Stimulated activated CD4-positive, alpha-beta T cell treated with anti-CD3 and anti-CD28 coated beads, TNF-alpha, amount 100 ng/mL, for 4 hours (primary cell): Measurements from ENCODE around the gene ASCC3.
A peak's percentile ranks its signal among the peaks of the same experiment; 100 is the strongest.
"Not testable (repeated sequence)": the region's sequence is repeated elsewhere in the genome, so short reads cannot be mapped to it uniquely, and the experiment has no call there.

Source experiments
- DNase-seq, 3 experiments: peaks; one replicate each; pipeline ENCODE4 v3.0.0-alpha.2; 2020; ENCODE audit warnings: low read depth in 3 of 3

The ASCC3 gene, protein sequence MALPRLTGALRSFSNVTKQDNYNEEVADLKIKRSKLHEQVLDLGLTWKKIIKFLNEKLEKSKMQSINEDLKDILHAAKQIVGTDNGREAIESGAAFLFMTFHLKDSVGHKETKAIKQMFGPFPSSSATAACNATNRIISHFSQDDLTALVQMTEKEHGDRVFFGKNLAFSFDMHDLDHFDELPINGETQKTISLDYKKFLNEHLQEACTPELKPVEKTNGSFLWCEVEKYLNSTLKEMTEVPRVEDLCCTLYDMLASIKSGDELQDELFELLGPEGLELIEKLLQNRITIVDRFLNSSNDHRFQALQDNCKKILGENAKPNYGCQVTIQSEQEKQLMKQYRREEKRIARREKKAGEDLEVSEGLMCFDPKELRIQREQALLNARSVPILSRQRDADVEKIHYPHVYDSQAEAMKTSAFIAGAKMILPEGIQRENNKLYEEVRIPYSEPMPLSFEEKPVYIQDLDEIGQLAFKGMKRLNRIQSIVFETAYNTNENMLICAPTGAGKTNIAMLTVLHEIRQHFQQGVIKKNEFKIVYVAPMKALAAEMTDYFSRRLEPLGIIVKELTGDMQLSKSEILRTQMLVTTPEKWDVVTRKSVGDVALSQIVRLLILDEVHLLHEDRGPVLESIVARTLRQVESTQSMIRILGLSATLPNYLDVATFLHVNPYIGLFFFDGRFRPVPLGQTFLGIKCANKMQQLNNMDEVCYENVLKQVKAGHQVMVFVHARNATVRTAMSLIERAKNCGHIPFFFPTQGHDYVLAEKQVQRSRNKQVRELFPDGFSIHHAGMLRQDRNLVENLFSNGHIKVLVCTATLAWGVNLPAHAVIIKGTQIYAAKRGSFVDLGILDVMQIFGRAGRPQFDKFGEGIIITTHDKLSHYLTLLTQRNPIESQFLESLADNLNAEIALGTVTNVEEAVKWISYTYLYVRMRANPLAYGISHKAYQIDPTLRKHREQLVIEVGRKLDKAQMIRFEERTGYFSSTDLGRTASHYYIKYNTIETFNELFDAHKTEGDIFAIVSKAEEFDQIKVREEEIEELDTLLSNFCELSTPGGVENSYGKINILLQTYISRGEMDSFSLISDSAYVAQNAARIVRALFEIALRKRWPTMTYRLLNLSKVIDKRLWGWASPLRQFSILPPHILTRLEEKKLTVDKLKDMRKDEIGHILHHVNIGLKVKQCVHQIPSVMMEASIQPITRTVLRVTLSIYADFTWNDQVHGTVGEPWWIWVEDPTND (N-terminal part only)

DNA sequence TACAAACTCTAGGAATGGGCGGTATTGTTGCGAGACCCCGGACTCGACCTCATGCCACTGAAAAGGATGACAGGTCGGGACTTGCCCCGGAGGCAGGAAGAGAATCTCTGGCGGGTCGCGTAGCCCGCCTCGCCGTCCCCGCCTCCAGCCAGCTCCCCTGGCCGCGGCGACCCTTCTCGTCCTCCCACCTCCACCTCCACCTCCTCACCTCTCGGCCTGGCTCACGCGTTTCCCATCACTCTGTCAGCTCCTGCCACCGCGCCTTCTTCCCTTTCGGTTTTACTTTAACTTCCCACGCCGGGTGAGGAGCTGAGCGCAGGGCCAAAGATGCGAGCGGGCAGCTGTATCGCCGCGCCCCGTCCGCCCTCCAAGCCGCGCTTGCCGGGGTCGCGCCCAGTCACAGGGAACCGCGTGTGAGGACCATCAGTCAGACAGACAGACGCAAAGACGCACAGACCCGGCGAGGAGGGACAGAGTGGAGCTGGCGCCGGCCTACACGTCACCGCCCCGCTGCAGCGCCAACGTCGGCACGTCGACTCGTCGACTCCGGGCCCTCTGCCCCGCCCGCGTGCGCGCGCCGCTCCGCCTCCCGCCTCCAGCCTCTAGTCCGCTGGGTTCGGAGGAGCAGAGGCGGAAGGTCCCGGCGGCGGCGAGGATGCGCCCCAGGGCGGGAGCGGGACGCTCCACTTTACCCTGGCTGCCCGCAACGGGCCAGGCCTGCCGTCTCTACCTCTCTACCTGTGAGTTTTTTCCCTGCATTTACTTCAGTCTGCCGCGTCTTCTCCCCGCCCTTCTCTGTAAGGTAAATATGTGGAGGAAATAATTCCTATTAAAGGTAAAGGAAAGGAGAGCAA, at the start of gene ASCC3:
Gene ASCC3, minus strand, starts transcription at position 477 of the 854 bp plus-strand sequence. CDS start 13,332 bp downstream, outside the sequence.
- peak; percentile 80 to 86 (median 85) for DNase-seq

DNA sequence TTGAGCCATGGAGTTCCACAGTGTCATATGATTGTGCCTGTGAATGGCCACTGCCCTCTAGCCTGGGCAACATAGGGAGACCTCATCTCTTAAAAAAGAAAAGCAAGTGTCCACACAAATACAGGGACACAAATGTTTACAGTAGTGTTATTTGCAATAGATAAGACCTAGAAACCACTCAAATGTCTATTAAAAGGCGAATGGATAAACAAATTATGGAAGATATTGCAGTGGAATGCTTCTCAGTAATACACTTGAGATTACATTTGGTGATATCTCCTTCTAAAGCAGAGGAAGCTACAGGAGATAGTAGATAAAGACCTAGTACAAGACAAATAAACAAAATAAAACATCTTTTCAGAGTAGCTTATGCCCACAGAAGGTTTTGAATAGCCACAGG, 44.6 kb upstream of the ASCC3 start:
- no peak for DNase-seq

DNA sequence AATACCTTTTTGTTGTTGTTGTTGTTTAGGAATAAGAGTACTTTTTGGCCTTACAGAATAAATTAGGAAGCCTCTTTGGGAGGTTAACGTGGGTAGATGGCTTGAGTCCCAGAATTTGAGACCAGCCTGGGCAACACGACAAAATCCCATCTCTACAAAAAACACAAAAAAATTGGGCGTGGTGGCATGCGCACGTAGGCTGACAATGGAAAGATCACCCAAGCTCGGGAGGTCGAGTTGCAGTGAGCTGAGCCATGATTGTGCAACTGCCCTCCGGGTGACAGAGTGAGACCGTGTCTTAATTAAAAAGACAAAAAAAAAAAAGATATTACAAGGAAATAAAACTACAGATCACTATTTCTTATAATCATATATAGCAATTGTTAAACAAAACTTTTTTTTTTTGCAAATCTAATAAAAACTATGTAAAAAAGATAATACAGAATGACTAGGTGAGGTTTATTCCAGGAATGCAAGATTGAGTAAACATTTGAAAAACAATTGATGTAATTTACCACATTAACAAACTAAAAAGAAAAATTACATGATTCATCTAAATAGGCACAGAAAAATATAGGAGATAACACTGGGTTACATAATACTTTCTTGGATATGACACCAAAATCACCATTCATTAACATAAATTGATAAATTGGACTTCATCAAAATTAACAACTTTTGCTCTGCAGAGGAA, 43.6 kb upstream of the ASCC3 start:
- no peak for DNase-seq

DNA sequence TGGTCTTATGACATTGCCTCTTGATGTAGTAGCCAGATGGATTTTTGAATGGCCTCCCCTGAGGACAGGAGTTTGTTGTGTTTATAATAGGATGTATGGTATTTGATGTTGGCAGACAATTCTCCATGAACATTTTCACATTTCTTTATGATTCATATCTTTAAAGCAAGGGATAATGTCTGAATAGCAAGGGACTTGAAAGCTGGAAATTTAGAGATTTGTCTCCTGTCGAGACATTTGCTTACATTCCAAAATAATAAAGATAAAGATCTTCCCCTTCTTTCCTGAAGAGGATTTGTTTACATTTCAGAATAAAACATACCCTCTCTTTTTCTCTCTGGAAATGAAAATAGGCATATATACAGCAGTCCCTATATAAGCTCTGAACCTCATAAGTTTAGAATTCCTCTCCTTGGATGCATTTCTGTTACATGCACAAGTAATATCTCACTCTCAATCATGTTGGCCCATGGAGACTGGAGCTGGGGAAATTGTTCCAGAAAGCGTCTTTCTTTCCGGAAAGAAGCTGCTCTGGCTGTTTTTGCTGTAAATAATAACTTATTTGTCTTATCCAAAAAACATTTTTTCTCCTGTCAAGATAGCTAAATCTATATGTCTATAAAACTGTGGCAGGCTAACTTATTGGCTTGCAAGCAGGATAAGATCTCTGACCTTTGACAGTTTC, 42.5 kb upstream of the ASCC3 start:
- DNase-seq = no peak

DNA sequence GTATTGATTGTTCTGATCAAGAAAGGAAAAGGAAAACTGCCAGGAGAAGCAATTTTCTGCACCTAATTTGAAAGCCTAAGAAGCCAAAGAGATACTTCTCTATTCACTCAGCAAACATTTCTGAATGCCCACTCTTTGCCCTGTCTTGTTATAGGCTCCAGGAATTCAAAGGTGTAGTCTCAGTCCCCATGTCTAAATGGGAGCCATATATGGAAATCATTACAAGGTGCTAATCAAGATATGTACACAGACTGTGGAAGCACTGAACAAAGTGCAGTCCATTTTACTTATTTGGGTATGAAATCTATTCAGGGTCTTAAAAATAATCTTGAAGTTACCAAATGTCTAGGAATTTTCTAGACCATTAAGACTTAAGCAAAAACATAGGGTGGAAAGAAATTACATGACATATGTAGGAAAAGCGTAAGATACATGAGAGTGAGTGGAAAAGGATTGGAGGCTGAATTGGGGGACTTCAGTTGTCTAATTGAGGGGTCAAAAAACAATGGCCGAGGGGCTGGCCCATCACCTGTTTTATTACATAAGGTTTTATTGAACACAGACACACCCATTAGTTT, 39.0 kb upstream of the ASCC3 start:
- DNase-seq = no peak

DNA sequence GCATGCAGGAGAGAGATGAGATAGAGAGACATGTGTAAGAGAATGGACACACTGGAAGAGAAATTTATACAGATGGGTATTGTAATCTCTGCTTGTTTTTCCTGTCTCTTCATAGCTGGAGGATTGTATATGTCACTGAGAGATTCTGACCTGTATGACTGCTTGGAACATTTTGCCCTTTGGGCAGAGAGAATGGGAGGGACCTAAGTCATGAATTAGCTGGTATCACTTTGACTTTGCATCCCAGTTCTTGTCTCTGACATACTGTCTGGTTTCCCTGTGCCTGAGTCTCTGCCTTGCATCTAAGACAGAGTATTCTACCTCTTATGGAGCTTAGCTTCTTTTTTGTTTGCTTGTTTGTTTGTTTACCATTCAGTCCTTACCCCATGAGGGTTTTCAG, 37.0 kb upstream of the ASCC3 start:
- no peak for DNase-seq

DNA sequence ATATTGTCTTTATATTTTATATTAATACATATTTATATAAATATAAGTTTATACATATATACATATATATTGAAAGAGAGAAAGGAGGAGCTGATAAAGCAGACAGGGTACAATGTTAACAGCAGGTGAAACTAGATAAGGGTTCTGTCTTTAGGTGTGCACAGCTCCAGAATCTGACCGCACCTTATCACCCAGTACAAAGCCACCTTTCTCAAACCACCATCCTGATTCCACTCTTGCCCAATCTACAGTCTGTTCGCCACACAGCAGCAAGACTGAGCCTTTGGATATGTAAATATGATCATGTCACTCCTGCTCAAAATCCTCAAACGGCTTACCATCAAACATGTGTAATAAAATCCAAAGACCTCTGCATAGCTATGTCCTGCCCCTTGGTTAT, 34.7 kb upstream of the ASCC3 start:
- no peak for DNase-seq

DNA sequence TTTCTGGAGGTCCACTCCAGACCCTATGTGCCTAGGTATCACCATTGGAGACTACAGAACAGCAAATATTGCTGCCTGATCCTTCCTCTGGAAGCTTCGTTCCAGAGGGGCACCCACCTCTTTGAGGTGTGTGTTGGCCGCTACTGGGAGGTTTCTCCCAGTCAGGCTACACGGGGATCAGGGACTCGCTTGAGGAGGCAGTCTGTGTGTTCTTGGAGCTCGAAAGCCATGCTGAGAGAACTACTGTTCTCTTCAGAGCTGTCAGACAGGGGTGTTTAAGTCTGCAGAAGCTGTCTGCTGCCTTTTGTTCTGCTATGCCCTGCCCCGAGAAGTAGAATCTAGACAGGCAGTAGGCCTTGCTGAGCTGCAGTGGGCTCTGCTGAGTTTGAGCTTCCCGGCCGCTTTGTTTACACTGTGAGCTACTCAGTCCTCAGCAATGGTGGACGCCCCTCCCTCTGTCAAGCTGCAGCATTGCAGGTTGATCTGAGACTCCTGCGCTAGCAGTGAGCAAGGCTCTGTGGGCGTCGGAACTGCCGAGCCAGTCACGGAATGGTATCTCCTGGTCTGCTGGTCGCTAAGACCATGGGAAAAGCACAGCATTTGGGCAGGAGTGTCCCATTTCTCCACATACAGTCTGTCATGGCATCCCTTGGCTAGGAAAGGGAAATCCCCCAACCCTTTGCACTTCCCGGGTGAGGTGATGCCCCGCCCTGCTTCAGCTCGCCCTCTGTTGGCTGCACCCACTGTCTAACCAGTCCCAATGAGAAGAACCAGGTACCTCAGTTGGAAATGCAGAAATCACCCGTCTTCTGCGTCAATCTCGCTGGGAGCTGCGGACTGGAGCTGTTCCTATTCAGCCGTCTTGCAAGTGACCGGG, 32.5 kb upstream of the ASCC3 start:
- DNase-seq = no peak

DNA sequence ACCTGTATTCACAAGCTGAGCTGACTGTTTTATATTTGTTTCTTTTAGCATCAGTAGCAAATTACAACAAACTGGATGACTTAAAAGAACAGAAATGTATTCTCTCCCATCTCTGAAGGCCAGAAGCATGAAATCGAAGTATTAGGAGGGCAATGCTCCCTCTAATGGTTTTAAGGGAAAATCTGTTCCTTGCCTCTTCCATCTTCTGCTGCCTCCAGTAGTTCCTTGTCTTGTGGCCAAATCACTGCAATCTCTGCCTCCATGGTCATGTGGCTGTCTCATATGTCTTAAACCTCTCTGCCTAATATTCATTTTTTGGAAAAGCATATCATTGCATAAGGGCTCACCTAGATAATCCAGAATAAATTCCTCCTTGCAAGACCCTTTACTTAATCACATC, 25.2 kb upstream of the ASCC3 start:
- no peak for DNase-seq

DNA sequence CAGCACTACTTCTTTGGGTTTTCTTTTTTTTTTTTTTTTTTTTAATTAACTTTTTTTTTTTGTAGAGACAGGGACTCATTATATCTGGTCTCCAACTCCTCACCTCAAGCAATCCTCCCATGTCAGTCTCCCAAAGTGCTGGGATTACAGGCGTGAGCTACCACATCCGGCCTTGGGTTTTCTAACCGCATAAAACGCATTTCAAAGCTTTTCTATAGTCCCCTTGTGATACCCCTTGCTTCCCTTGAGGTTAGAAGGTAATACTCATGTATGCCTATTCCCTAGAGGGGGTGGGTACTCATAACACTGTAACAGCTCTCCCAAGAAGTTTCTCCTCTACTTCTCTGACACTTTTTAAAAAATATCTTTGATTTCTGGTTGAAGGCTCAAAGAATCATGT, 23.9 kb upstream of the ASCC3 start:
- DNase-seq = no peak

DNA sequence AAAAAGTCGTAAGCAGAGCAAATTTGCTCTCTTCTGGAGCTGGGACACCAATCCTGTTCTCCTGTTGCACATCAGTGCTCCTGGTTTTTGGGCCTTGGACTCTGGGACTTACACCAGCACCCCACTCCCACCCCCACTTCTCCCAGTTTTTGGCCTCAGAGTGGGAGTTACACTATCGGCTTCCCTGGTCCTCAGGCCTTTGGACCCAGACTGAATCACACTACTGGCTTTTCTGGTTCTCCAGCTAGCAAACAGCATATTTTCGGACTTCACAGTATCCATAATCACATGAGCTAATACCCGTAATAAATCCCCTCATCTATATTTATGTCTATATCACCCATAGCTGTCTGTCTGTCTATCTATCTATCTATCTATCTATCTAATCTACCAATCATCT, 23.2 kb upstream of the ASCC3 start:
- DNase-seq = no peak

DNA sequence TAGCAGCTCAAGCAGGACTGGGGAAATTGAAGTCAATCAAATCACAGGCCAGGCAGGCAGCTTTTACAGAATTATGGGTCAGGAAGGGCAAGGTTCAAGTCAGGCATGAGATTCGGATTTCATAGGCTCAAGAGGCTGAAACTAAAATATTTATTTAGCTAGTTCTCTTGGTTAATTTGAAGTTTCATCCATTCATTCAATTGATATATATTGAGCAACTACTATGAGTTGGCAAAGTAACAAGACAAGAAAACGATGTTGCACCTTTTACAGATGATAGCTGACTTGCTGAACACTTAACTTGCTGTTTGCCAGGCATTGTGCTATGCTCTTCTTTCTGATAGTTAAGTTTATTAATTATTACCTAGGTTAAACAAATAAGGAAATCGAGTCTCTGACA, 20.5 kb upstream of the ASCC3 start:
- no peak for DNase-seq

DNA sequence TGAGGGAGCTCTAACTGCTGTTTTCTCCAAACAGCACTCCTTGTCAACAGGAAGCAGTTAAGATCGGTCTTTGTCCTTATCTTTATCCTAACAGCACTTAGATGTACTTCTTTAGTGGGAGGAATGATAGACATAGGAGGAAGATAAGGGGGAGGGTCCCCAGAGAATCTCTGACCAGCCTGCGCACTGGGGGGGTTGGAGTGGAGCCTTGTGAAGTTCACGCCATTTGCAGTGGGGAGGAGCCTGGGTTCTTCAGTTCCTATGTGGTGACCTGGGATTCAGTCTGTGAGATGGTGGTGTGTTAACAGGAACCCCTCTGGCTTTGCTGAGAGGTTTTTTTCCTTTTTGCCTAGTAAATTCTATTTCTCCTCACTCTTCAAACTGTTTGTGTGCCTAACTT, 18.1 kb upstream of the ASCC3 start:
- no peak for DNase-seq

DNA sequence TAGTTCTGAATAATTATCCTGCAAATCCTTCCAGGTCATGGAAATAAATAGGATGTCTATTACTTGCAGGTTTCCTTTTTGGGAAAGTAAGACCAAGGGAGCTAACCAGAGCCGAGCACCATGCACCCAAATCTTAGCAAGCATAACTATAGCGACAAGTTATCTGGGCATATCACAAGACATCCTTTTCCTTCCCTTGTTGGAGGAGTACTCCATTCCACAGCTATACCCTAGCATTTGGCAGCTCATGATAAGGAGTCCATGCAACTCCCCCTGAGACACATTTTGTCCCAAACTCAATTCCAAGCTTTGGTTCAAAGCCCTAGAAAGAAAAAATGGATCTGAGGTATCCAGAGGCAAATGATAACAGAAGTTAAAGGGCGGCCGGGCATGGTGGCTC, 16.5 kb upstream of the ASCC3 start:
- DNase-seq = no peak

DNA sequence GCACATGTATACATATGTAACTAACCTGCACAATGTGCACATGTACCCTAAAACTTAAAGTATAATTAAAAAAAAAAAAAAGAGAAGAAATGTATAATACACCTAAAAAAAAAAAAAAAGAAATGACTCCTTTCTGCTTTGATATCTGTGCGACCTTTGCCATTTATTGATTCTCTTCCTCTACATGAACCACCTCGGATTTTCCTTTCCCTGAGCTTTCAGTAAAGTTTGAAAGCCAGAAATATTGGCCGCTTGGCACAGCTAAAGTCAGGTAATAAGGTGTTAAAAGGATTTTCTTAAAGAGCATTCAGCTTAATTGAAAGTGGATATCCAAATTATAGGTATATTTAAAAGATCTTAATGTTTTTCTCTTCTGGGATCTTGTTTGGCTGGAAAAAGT, 12.6 kb upstream of the ASCC3 start:
- DNase-seq = no peak

DNA sequence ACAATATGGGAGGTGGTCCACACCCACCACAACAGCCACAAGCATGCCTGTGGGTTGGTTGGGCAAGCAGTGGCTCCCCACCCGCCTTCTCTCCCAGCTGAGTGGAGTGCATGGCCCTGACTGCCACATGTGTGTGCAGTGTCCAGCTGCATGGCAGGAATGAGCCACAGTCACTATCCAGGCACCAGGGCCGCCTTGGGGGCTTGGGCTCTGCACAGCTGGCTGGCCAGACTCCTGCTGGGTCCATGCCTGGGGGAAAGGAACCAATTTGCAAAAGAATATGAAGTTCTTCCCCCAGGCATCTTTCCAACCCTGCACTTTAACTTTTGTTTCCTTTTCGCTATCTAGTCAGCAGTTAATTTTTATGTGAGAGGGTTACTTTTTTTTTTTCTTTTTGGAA, 11.6 kb upstream of the ASCC3 start:
- DNase-seq = no peak

DNA sequence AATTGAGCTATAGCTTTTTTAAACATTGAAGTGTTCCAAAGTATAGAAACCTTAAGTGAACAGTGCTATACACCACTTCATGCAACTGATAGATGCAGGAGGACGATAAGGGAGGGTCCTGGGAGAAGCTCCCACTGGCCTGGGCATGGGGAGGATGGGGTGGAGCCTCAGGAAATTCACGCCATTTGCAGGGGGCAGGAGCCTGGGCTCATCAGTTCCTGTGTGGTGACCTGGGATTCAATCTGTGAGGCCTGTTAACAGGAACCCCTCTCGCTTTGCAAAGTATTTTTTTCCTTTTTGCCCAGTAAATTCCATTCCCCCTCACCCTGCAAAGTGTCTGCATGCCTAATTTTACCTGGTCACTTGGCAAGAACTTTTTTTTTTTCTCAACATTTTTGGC, 11.0 kb upstream of the ASCC3 start:
- no peak for DNase-seq

DNA sequence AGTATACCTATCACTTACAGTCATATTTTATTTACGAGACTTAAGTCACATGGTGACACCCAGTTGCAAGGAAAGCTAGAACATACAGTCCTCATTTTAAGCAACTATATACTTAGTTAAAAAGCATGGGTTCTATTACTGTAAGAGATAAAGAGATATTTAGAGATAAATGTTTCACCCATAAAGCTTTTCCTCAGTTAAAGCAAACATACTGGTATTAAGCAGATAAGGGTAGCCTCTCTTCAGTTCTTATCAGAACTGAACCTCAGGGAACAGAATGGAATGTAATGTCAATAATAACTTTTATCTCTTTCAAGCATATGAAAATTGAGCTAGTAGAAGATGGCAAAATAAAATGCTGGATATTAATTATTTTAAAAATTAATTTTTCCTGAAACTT, 9.9 kb upstream of the ASCC3 start:
- DNase-seq = no peak

DNA sequence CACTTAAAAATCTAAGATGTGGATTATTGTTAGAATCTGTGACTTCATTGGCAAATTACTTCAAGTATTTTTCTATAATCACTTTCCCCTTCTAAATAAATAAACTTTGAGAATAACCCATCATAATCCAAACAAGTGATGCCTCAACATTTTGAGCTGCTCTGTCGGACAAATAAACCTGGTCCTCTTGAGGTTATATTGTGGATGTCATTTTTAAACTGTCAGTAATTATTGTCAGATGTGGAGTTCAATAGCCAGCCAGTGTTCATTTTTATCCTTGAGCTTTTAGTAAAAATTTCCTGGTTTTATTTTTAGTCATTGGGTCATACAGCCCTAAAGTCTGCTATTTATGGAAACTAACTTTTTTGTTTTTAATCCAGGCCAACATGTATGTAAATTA, 9.5 kb upstream of the ASCC3 start:
- not testable (repeated sequence) for DNase-seq
